ENCODE data around the gene PGGHG.
A peak's percentile ranks its signal among the peaks of the same experiment; 100 is the strongest.
"Not testable (repeated sequence)": the region's sequence is repeated elsewhere in the genome, so short reads cannot be mapped to it uniquely, and the experiment has no call there.

PGGHG gene

GRCh38 chr11:313787-314553, 25.0 kb downstream of the PGGHG start, which contains the start of gene IFITM1:
TSS of gene IFITM1 (plus strand) at chr11:314040. CDS start at chr11:314171, 131 bp downstream.
- peak in 1 of 3 experiments; percentile 58 for DNase-seq (ENCODE audit: low read depth in 3 of 3)

GRCh38 chr11:314554-314875, 25.6 kb downstream of the PGGHG start:
- DNase-seq (ENCODE audit: low read depth in 3 of 3), result not testable (repeated sequence)

GRCh38 chr11:315051-315481, 26.1 kb downstream of the PGGHG start:
- DNase-seq (ENCODE audit: low read depth in 3 of 3), result no peak

GRCh38 chr11:315516-315994, 26.6 kb downstream of the PGGHG start:
- no peak for DNase-seq (ENCODE audit: low read depth in 3 of 3)

GRCh38 chr11:316031-316701, 27.2 kb downstream of the PGGHG start:
- DNase-seq (ENCODE audit: low read depth in 3 of 3), result no peak

- no peak for DNase-seq (ENCODE audit: low read depth in 3 of 3)
Observed at GRCh38 chr11:316891-317301, 28.0 kb downstream of the PGGHG start.

GRCh38 chr11:317668-318404, 28.9 kb downstream of the PGGHG start:
- not testable (repeated sequence) for DNase-seq (ENCODE audit: low read depth in 3 of 3)

- DNase-seq (ENCODE audit: low read depth in 3 of 3), result not testable (repeated sequence)
Observed at GRCh38 chr11:318405-319120, 29.6 kb downstream of the PGGHG start.

- not testable (repeated sequence) for DNase-seq (ENCODE audit: low read depth in 3 of 3)
Observed at GRCh38 chr11:319121-319887, 30.4 kb downstream of the PGGHG start.

- DNase-seq (ENCODE audit: low read depth in 3 of 3), result not testable (repeated sequence)
Observed at GRCh38 chr11:319888-320273, 31.0 kb downstream of the PGGHG start.

- no peak for DNase-seq (ENCODE audit: low read depth in 3 of 3)
Observed at GRCh38 chr11:324156-324555, 35.2 kb downstream of the PGGHG start.

GRCh38 chr11:324593-325517, 35.9 kb downstream of the PGGHG start:
- DNase-seq (ENCODE audit: low read depth in 3 of 3), result not testable (repeated sequence)

- no peak for DNase-seq (ENCODE audit: low read depth in 3 of 3)
Observed at GRCh38 chr11:325796-326591, 37.1 kb downstream of the PGGHG start.

- DNase-seq (ENCODE audit: low read depth in 3 of 3), result no peak
Observed at GRCh38 chr11:326592-326841, 37.6 kb downstream of the PGGHG start.

GRCh38 chr11:326842-327580, 38.1 kb downstream of the PGGHG start:
- DNase-seq (ENCODE audit: low read depth in 3 of 3), result peak in 1 of 3 experiments; percentile 73

GRCh38 chr11:327581-327923, 38.6 kb downstream of the PGGHG start:
- no peak for DNase-seq (ENCODE audit: low read depth in 3 of 3)

GRCh38 chr11:328012-328411, 39.1 kb downstream of the PGGHG start:
- no peak for DNase-seq (ENCODE audit: low read depth in 3 of 3)

- DNase-seq (ENCODE audit: low read depth in 3 of 3), result not testable (repeated sequence)
Observed at GRCh38 chr11:328516-329100, 39.7 kb downstream of the PGGHG start.
